Measurements from ENCODE around the gene CAMKK1.
"Not testable (repeated sequence)": the region's sequence is repeated elsewhere in the genome, so short reads cannot be mapped to it uniquely, and the experiment has no call there.

CAMKK1 gene

DNA sequence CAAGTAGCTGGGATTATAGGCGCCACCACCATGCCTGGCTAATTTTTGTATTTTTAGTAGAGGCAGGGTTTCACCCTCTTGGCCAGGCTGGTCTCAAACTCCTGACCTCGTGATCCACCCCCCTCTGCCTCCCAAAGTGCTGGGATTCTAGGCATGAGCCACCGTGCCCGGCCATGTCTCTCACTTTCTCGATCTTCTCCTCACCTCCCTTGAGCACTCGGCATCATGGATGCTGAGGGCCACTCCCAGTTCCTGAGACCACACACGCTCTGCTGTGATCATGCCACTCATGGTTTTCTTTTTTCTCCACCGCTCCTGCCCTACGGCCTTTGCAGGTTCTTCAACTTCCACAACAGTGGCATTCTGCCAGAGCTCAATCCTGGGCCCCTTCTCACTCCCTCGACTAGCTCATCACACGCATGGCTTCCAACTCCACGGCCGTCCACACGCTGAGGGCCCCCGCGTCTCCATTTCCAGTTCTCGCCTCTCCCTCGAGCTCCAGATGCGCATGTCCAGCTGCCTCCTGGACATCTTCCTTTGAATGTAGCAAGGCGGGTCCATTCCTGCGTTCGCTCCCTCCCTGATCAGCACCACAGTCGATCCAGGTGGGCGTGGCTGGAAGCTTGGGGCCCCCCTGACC lies 41.3 kb downstream of the CAMKK1 start:
- Histone ChIP-seq H3K27me3 (replicated peaks; ENCODE audit: control insufficient read depth, insufficient read depth, low read length) (peaks cover 17% of the 10 kb centered on the region), H3K9ac (ENCODE audit: low read length) (no peak overlapping the region), H3K9me3 (ENCODE audit: control insufficient read depth, low read length) (no peaks in the 10 kb centered on the region), H3K36me3 (ENCODE audit: control insufficient read depth, insufficient read depth, low read length, severe bottlenecking) (no peaks in the 10 kb centered on the region), H3K4me3 (ENCODE audit: low read length) (no peak overlapping the region), H3K4me1 (ENCODE audit: control insufficient read depth, insufficient read depth, low read length) (no peaks in the 10 kb centered on the region)
- no peak for DNase-seq (ENCODE audit: low read depth)

DNA sequence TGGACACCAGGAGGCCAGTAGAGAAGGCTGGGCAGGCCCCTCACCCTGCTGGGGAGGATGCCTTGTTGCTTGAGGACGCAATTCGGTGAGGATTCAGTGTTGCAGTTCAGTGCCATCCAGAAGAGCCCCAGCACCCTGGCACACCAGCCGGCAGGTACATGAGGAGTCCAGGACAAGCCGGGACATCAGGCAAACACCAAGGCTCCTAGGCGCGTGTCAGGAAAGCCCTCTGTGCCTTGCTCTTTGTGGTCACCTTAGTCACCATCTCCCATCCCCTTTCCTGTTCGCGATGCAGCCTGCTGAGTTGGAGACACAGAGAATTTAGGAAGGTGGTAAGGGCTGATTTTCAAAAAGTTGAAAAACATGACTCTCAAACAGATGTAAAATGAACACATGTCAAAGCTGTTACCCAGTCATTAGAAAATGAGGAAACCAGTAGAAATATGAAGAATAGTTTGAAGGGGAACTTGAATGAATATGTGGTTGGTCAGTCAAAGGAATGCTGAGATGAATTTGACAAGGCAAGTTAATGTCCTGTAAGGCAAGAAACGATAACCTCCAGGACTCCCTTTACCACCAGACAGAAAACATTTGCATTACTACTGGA lies 44.5 kb downstream of the CAMKK1 start:
- no peaks in the 10 kb centered on the region for H3K9me3 ChIP-seq (ENCODE audit: control insufficient read depth, low read length)
- no peak overlapping the region for H3K4me3 ChIP-seq (ENCODE audit: low read length)
- DNase-seq (ENCODE audit: low read depth): no peak
- H3K9ac ChIP-seq (ENCODE audit: low read length): no peak overlapping the region
- H3K36me3 ChIP-seq (ENCODE audit: control insufficient read depth, insufficient read depth, low read length, severe bottlenecking): no peaks in the 10 kb centered on the region
- peaks cover 8% of the 10 kb centered on the region for H3K4me1 ChIP-seq (ENCODE audit: control insufficient read depth, insufficient read depth, low read length)
- peaks cover 17% of the 10 kb centered on the region for H3K27me3 ChIP-seq (replicated peaks; ENCODE audit: control insufficient read depth, insufficient read depth, low read length)

- no peak for DNase-seq (ENCODE audit: low read depth)
- H3K27me3 ChIP-seq (replicated peaks; ENCODE audit: control insufficient read depth, insufficient read depth, low read length): peaks cover 17% of the 10 kb centered on the region
These were observed 45.6 kb downstream of the CAMKK1 start for GRCh38 chr17:3847165-3847670.

DNA sequence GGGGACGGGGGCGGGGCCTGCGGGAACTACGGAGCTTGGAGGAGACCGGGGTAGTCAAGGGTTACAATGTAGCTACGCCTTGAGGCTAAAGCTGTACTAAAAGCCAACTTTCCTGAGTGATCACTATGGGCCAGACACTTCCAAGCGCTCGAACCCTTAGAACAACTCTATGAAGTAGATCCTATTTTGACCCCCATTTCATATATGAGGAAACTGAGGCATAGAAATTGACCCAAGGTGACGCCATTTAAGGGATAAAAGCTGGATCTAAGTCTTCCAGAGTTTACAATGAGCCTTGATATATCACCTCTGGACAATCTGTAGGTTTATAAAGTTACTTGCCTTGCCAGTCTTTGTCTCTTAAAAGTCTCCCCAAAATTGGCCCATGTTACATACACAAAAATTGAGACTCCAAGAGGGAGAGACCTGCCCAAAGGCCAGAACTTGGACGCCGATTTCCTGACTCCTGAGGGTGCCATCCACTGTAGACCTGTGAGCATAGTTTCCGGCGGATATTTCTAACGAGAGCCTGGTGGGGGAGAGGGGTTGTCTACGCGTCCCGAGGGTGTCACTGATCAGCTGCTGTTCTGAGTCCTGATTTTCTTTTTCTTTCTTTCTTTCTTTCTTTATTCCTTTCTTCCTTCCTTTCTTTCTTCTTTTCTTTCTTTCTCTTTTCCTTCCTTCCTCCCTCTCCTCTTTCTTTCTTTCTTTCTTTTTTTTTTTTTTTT lies 46.3 kb downstream of the CAMKK1 start:
- Histone ChIP-seq H3K27me3 (replicated peaks; ENCODE audit: control insufficient read depth, insufficient read depth, low read length) (peaks cover 13% of the 10 kb centered on the region), H3K4me1 (ENCODE audit: control insufficient read depth, insufficient read depth, low read length) (peaks cover 8% of the 10 kb centered on the region), H3K9me3 (ENCODE audit: control insufficient read depth, low read length) (no peaks in the 10 kb centered on the region), H3K36me3 (ENCODE audit: control insufficient read depth, insufficient read depth, low read length, severe bottlenecking) (peaks cover 11% of the 10 kb centered on the region), H3K9ac (ENCODE audit: low read length) (no peak overlapping the region), H3K4me3 (ENCODE audit: low read length) (peak overlapping the region; percentile 96)
- DNase-seq (ENCODE audit: low read depth): no peak

More at GRCh38 chr17:3847165-3847670, 45.6 kb downstream of the CAMKK1 start:
- Histone ChIP-seq H3K36me3 (ENCODE audit: control insufficient read depth, insufficient read depth, low read length, severe bottlenecking) (peaks cover 5% of the 10 kb centered on the region), H3K9me3 (ENCODE audit: control insufficient read depth, low read length) (no peaks in the 10 kb centered on the region), H3K4me1 (ENCODE audit: control insufficient read depth, insufficient read depth, low read length) (peaks cover 8% of the 10 kb centered on the region), H3K9ac (ENCODE audit: low read length) (no peak overlapping the region), H3K4me3 (ENCODE audit: low read length) (no peak overlapping the region)

- peak; percentile 98 for DNase-seq (ENCODE audit: low read depth)
- peaks cover 12% of the 10 kb centered on the region for H3K27me3 ChIP-seq (replicated peaks; ENCODE audit: control insufficient read depth, insufficient read depth, low read length)
- H3K9me3 ChIP-seq (ENCODE audit: control insufficient read depth, low read length): no peaks in the 10 kb centered on the region
- H3K36me3 ChIP-seq (ENCODE audit: control insufficient read depth, insufficient read depth, low read length, severe bottlenecking): peaks cover 15% of the 10 kb centered on the region
- H3K4me1 ChIP-seq (ENCODE audit: control insufficient read depth, insufficient read depth, low read length): peaks cover 8% of the 10 kb centered on the region
- H3K9ac ChIP-seq (ENCODE audit: low read length): peak within 1 kb of the TSS; percentile 96
- peak within 1 kb of the TSS; percentile 96 for H3K4me3 ChIP-seq (ENCODE audit: low read length)
These were observed 47.0 kb downstream of the CAMKK1 start, which contains the start of gene NCBP3 for GRCh38 chr17:3845621-3846436. Gene NCBP3, minus strand, starts transcription at chr17:3846246. Its CDS starts 23 bp downstream, at chr17:3846223.

DNA sequence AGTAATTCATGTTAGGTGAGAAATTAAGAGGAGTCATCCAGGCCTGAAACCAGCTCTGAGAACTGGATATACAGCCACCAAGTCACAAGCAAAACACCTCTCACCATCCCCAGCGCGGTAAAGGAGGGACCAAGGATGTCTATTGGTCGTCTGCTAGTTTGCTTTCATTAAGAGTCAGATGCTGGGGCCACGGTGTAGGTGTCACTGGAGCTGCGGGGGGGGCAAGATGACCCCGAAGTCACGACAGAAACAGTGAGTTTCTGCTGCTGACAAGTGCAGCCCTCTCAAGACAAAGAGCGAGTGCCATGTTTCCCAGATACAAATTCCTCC lies 47.6 kb downstream of the CAMKK1 start:
- DNase-seq (ENCODE audit: low read depth): peak; percentile 53
- H3K4me3 ChIP-seq (ENCODE audit: low read length): peak overlapping the region; percentile 96
- H3K9ac ChIP-seq (ENCODE audit: low read length): peak overlapping the region; percentile 96
- H3K27me3 ChIP-seq (replicated peaks; ENCODE audit: control insufficient read depth, insufficient read depth, low read length): peaks cover 8% of the 10 kb centered on the region
- H3K4me1 ChIP-seq (ENCODE audit: control insufficient read depth, insufficient read depth, low read length): peaks cover 8% of the 10 kb centered on the region
- H3K36me3 ChIP-seq (ENCODE audit: control insufficient read depth, insufficient read depth, low read length, severe bottlenecking): peaks cover 16% of the 10 kb centered on the region
- no peaks in the 10 kb centered on the region for H3K9me3 ChIP-seq (ENCODE audit: control insufficient read depth, low read length)

GRCh38 chr17:3844556-3844955 lies 48.3 kb downstream of the CAMKK1 start:
- not testable (repeated sequence) for H3K27me3 ChIP-seq (replicated peaks; ENCODE audit: control insufficient read depth, insufficient read depth, low read length); DNase-seq (ENCODE audit: low read depth); H3K9me3 ChIP-seq (ENCODE audit: control insufficient read depth, low read length); H3K4me1 ChIP-seq (ENCODE audit: control insufficient read depth, insufficient read depth, low read length)
- Histone ChIP-seq H3K36me3 (ENCODE audit: control insufficient read depth, insufficient read depth, low read length, severe bottlenecking) (peaks cover 23% of the 10 kb centered on the region), H3K4me3 (ENCODE audit: low read length) (peak overlapping the region; percentile 96), H3K9ac (ENCODE audit: low read length) (peak overlapping the region; percentile 96)

GRCh38 chr17:3843935-3844516 lies 48.8 kb downstream of the CAMKK1 start:
- DNase-seq (ENCODE audit: low read depth): peak; percentile 42
- H3K4me1 ChIP-seq (ENCODE audit: control insufficient read depth, insufficient read depth, low read length): peaks cover 8% of the 10 kb centered on the region
- no peak overlapping the region for H3K4me3 ChIP-seq (ENCODE audit: low read length)
- peaks cover 26% of the 10 kb centered on the region for H3K36me3 ChIP-seq (ENCODE audit: control insufficient read depth, insufficient read depth, low read length, severe bottlenecking)
- H3K27me3 ChIP-seq (replicated peaks; ENCODE audit: control insufficient read depth, insufficient read depth, low read length): no peaks in the 10 kb centered on the region
- no peak overlapping the region for H3K9ac ChIP-seq (ENCODE audit: low read length)
- H3K9me3 ChIP-seq (ENCODE audit: control insufficient read depth, low read length): no peaks in the 10 kb centered on the region

DNA sequence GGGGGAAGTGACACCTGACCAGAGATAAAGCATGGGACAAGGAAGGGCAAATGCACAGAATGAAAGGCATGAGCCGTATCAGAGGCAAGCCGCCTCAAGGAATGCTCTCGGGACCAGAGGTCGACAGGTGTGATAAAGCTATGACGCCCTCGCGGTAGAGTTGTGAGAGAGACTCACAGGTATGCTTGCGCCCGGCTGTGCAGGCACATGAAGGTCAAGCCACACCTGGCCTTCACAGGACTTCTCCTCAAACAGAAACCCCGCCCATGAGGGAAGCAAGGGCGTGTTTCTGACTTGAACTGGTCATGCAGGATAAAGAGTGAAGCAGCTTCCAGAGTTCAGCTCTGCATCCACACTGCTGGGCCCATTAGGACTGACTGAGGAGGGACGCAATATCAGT lies 54.6 kb downstream of the CAMKK1 start:
- Histone ChIP-seq H3K9ac (ENCODE audit: low read length) (no peak overlapping the region), H3K27me3 (replicated peaks; ENCODE audit: control insufficient read depth, insufficient read depth, low read length) (no peaks in the 10 kb centered on the region), H3K9me3 (ENCODE audit: control insufficient read depth, low read length) (no peaks in the 10 kb centered on the region), H3K36me3 (ENCODE audit: control insufficient read depth, insufficient read depth, low read length, severe bottlenecking) (peaks cover 53% of the 10 kb centered on the region), H3K4me3 (ENCODE audit: low read length) (no peak overlapping the region), H3K4me1 (ENCODE audit: control insufficient read depth, insufficient read depth, low read length) (peaks cover 12% of the 10 kb centered on the region)
- DNase-seq (ENCODE audit: low read depth): no peak

- Histone ChIP-seq H3K36me3 (ENCODE audit: control insufficient read depth, insufficient read depth, low read length, severe bottlenecking) (peaks cover 46% of the 10 kb centered on the region), H3K4me1 (ENCODE audit: control insufficient read depth, insufficient read depth, low read length) (peaks cover 12% of the 10 kb centered on the region), H3K4me3 (ENCODE audit: low read length) (no peak overlapping the region), H3K9ac (ENCODE audit: low read length) (no peak overlapping the region), H3K27me3 (replicated peaks; ENCODE audit: control insufficient read depth, insufficient read depth, low read length) (no peaks in the 10 kb centered on the region), H3K9me3 (ENCODE audit: control insufficient read depth, low read length) (no peaks in the 10 kb centered on the region)
- no peak for DNase-seq (ENCODE audit: low read depth)
These were observed 56.3 kb downstream of the CAMKK1 start for GRCh38 chr17:3836551-3836950.

All from adipocyte (in vitro differentiated cells).